ENCODE data around the gene MYO16.

Gene MYO16

GRCh38 chr13:109114991-109115390, 485.6 kb downstream of the MYO16 start:
- no peak for DNase-seq (ENCODE audit: low read depth in 3 of 3, low spot score in 1 of 3)

- DNase-seq (ENCODE audit: low read depth in 3 of 3, low spot score in 1 of 3), result no peak
These were observed 489.1 kb downstream of the MYO16 start for GRCh38 chr13:109118521-109118920.

GRCh38 chr13:109119896-109120295, 490.5 kb downstream of the MYO16 start:
- DNase-seq (ENCODE audit: low read depth in 3 of 3, low spot score in 1 of 3), result no peak

GRCh38 chr13:109121826-109122225, 492.4 kb downstream of the MYO16 start:
- no peak for DNase-seq (ENCODE audit: low read depth in 3 of 3, low spot score in 1 of 3)

- DNase-seq (ENCODE audit: low read depth in 3 of 3, low spot score in 1 of 3), result no peak
These were observed 494.6 kb downstream of the MYO16 start for GRCh38 chr13:109123971-109124370.

- no peak for DNase-seq (ENCODE audit: low read depth in 3 of 3, low spot score in 1 of 3)
These were observed 496.8 kb downstream of the MYO16 start for GRCh38 chr13:109126178-109126577.

- no peak for DNase-seq (ENCODE audit: low read depth in 3 of 3, low spot score in 1 of 3)
These were observed 497.7 kb downstream of the MYO16 start for GRCh38 chr13:109126891-109127641.

- DNase-seq (ENCODE audit: low read depth in 3 of 3, low spot score in 1 of 3), result no peak
These were observed 498.7 kb downstream of the MYO16 start for GRCh38 chr13:109128121-109128520.

GRCh38 chr13:109130093-109130835, 500.9 kb downstream of the MYO16 start:
- DNase-seq (ENCODE audit: low read depth in 3 of 3, low spot score in 1 of 3), result no peak

- no peak for DNase-seq (ENCODE audit: low read depth in 3 of 3, low spot score in 1 of 3)
These were observed 502.4 kb downstream of the MYO16 start for GRCh38 chr13:109131698-109132257.

- no peak for DNase-seq (ENCODE audit: low read depth in 3 of 3, low spot score in 1 of 3)
These were observed 505.6 kb downstream of the MYO16 start for GRCh38 chr13:109135018-109135417.

GRCh38 chr13:109136873-109137272, 507.5 kb downstream of the MYO16 start:
- DNase-seq (ENCODE audit: low read depth in 3 of 3, low spot score in 1 of 3), result no peak

- DNase-seq (ENCODE audit: low read depth in 3 of 3, low spot score in 1 of 3), result no peak
These were observed 509.9 kb downstream of the MYO16 start for GRCh38 chr13:109139346-109139745.

GRCh38 chr13:109140054-109140453, 510.6 kb downstream of the MYO16 start:
- no peak for DNase-seq (ENCODE audit: low read depth in 3 of 3, low spot score in 1 of 3)

GRCh38 chr13:109140479-109141349, 511.3 kb downstream of the MYO16 start:
- no peak for DNase-seq (ENCODE audit: low read depth in 3 of 3, low spot score in 1 of 3)

GRCh38 chr13:109141706-109142105, 512.3 kb downstream of the MYO16 start:
- DNase-seq (ENCODE audit: low read depth in 3 of 3, low spot score in 1 of 3), result no peak

- DNase-seq (ENCODE audit: low read depth in 3 of 3, low spot score in 1 of 3), result no peak
These were observed 515.5 kb downstream of the MYO16 start for GRCh38 chr13:109144693-109145437.

- no peak for DNase-seq (ENCODE audit: low read depth in 3 of 3, low spot score in 1 of 3)
These were observed 516.2 kb downstream of the MYO16 start for GRCh38 chr13:109145631-109146030.

GRCh38 chr13:109146393-109146792, 517.0 kb downstream of the MYO16 start:
- DNase-seq (ENCODE audit: low read depth in 3 of 3, low spot score in 1 of 3), result no peak

GRCh38 chr13:109146912-109147647, 517.7 kb downstream of the MYO16 start:
- no peak for DNase-seq (ENCODE audit: low read depth in 3 of 3, low spot score in 1 of 3)

Data from stimulated activated CD4-positive, alpha-beta T cell treated with anti-CD3 and anti-CD28 coated beads, TNF-alpha, amount 100 ng/mL, for 1 hour (primary cell).